WTC11 (cell line): ENCODE results near the gene NPY2R. TPM values are rescaled to one million over a fixed set of nuclear protein-coding genes. Genes with fewer than 3 reads are reported as not detected.

Source experiments
- ATAC-seq: fragments of 200-7000 bp; cut with Tn5 transposase; 2 replicates; pipeline ENCODE4 v1.10.0; 2021; ENCODE audit warnings: mild to moderate bottlenecking, moderate library complexity
- CTCF ChIA-PET: fragments of 300-600 bp; sonication (Branson Sonifier 250); formaldehyde crosslinking; loops from one replicate; lab custom pipeline; 2021; ENCODE audit warnings: antibody characterized with exemption; lab: Charles Lee
- POLR2A ChIA-PET: fragments of 350-600 bp; sonication (Branson Sonifier 250); formaldehyde crosslinking; loops from one replicate; lab custom pipeline; 2021; ENCODE audit warnings: antibody characterized with exemption; lab: Charles Lee
- DNase-seq: peaks from one replicate; pipeline ENCODE4 v3.0.0; 2021; ENCODE audit warnings: low spot score
- H3K27ac Mint-ChIP-seq: 2 replicates; pipeline ENCODE4 v1.8.0; 2021; ENCODE audit warnings: mixed read lengths
- H3K27me3 Mint-ChIP-seq: 2 replicates; pipeline ENCODE4 v1.8.0; 2021; ENCODE audit warnings: low read depth, mild to moderate bottlenecking, moderate library complexity, mixed read lengths
- H3K36me3 Mint-ChIP-seq: 2 replicates; pipeline ENCODE4 v1.8.0; 2021; ENCODE audit warnings: mixed read lengths
- H3K4me1 Mint-ChIP-seq: 2 replicates; pipeline ENCODE4 v1.8.0; 2022; ENCODE audit warnings: mixed read lengths
- H3K4me3 Mint-ChIP-seq: 2 replicates; pipeline ENCODE4 v1.8.0; 2021; ENCODE audit warnings: mild to moderate bottlenecking, moderate library complexity, mixed read lengths
- H3K9me3 Mint-ChIP-seq: 2 replicates; pipeline ENCODE4 v1.8.0; 2021; ENCODE audit warnings: mixed read lengths
- CREM ChIP-seq: sonication (generic); formaldehyde crosslinking; IDR thresholded peaks from 2 replicates; pipeline ENCODE4 v1.8.1; 2022; ENCODE audit warnings: mild to moderate bottlenecking, missing genetic modification reagents, moderate library complexity
- ESRRA ChIP-seq: sonication (generic); formaldehyde crosslinking; IDR thresholded peaks from 2 replicates; pipeline ENCODE4 v1.8.1; 2022; ENCODE audit warnings: mild to moderate bottlenecking, missing genetic modification reagents, borderline replicate concordance
- FOXK1 ChIP-seq: sonication (generic); formaldehyde crosslinking; IDR thresholded peaks from 2 replicates; pipeline ENCODE4 v1.8.0; 2022; ENCODE audit warnings: mild to moderate bottlenecking, moderate library complexity, missing genetic modification reagents
- GRHL2 ChIP-seq: fragments of 250-450 bp; sonication (Bioruptor Pico); IDR thresholded peaks from 2 replicates; pipeline ENCODE4 v1.8.0; 2022; ENCODE audit warnings: mild to moderate bottlenecking, moderate library complexity; ENCODE audit not compliant: insufficient replicate concordance, severe bottlenecking
- HMGA2 ChIP-seq: fragments of 250-450 bp; sonication (Bioruptor Pico); IDR thresholded peaks from 2 replicates; pipeline ENCODE4 v1.4.0; 2021; ENCODE audit warnings: mild to moderate bottlenecking, moderate library complexity
- IRF2 ChIP-seq: sonication (generic); formaldehyde crosslinking; IDR thresholded peaks from 2 replicates; pipeline ENCODE4 v1.8.0; 2022; ENCODE audit warnings: low read depth, missing genetic modification reagents, borderline replicate concordance
- NFATC4 ChIP-seq: fragments of 250-450 bp; sonication (Bioruptor Pico); IDR thresholded peaks from 2 replicates; pipeline ENCODE4 v1.9.0; 2021; ENCODE audit warnings: mild to moderate bottlenecking
- NFYB ChIP-seq: sonication (generic); formaldehyde crosslinking; conservative IDR thresholded peaks from 2 replicates; pipeline ENCODE4 v1.8.0; 2022; ENCODE audit warnings: low read depth, missing genetic modification reagents
- NR2C2 ChIP-seq: sonication (generic); formaldehyde crosslinking; IDR thresholded peaks from 2 replicates; pipeline ENCODE4 v1.8.0; 2022; ENCODE audit warnings: mild to moderate bottlenecking, missing genetic modification reagents
- OVOL2 ChIP-seq: fragments of 250-450 bp; sonication (Bioruptor Pico); IDR thresholded peaks from 2 replicates; pipeline ENCODE4 v1.9.0; 2021; ENCODE audit warnings: mild to moderate bottlenecking, borderline replicate concordance
- RELA ChIP-seq: sonication (generic); formaldehyde crosslinking; IDR thresholded peaks from 2 replicates; pipeline ENCODE4 v1.8.1; 2022; ENCODE audit warnings: missing genetic modification reagents, mild to moderate bottlenecking, borderline replicate concordance
- TCF7 ChIP-seq: sonication (generic); formaldehyde crosslinking; IDR thresholded peaks from 2 replicates; pipeline ENCODE4 v1.8.0; 2022; ENCODE audit warnings: mild to moderate bottlenecking, low read depth, missing genetic modification reagents, moderate library complexity
- TEAD1 ChIP-seq: sonication (generic); formaldehyde crosslinking; IDR thresholded peaks from 2 replicates; pipeline ENCODE4 v1.8.0; 2022; ENCODE audit warnings: mild to moderate bottlenecking, missing genetic modification reagents
- ZBTB21 ChIP-seq: sonication (generic); formaldehyde crosslinking; IDR thresholded peaks from 2 replicates; pipeline ENCODE4 v1.8.1; 2023; ENCODE audit warnings: mild to moderate bottlenecking, missing genetic modification reagents, borderline replicate concordance
- ZNF263 ChIP-seq: sonication (generic); formaldehyde crosslinking; IDR thresholded peaks from 2 replicates; pipeline ENCODE4 v1.8.1; 2022; ENCODE audit warnings: low read depth, mild to moderate bottlenecking, moderate library complexity, missing genetic modification reagents
- ZNF532 ChIP-seq: fragments of 250-450 bp; sonication (Bioruptor Pico); IDR thresholded peaks from 2 replicates; pipeline ENCODE4 v1.9.0; 2021; ENCODE audit warnings: mild to moderate bottlenecking, borderline replicate concordance
- total RNA-seq: library from RNA; stranded (reverse); gene quantifications from 3 replicates; pipeline ENCODE4 v1.2.3, GENCODE V29; 2021
- TF ChIP-seq, protein P1 (sequence below): sonication (generic); formaldehyde crosslinking; IDR thresholded peaks from 2 replicates; pipeline ENCODE4 v1.8.1; 2022; ENCODE audit warnings: missing genetic modification reagents, borderline replicate concordance
- TF ChIP-seq, protein P2 (sequence below): fragments of 250-450 bp; sonication (Bioruptor Pico); IDR thresholded peaks from 2 replicates; pipeline ENCODE4 v1.9.0; 2021; ENCODE audit warnings: mild to moderate bottlenecking
- TF ChIP-seq, protein P3 (sequence below): fragments of 250-450 bp; sonication (Bioruptor Pico); IDR thresholded peaks from 2 replicates; pipeline ENCODE4 v1.9.0; 2021; ENCODE audit warnings: moderate library complexity, mild to moderate bottlenecking, inconsistent platforms, borderline replicate concordance
- TF ChIP-seq, protein P4 (sequence below): fragments of 250-450 bp; sonication (Bioruptor Pico); conservative IDR thresholded peaks from 2 replicates; pipeline ENCODE4 v1.9.0; 2021; ENCODE audit warnings: mild to moderate bottlenecking
- TF ChIP-seq, protein P5 (sequence below): sonication (generic); formaldehyde crosslinking; IDR thresholded peaks from 2 replicates; pipeline ENCODE4 v1.8.1; 2023; ENCODE audit warnings: mild to moderate bottlenecking, missing genetic modification reagents, moderate library complexity

The NPY2R gene
- total RNA-seq, 1 experiment from 2014 or later, result 0.48 TPM

DNA sequence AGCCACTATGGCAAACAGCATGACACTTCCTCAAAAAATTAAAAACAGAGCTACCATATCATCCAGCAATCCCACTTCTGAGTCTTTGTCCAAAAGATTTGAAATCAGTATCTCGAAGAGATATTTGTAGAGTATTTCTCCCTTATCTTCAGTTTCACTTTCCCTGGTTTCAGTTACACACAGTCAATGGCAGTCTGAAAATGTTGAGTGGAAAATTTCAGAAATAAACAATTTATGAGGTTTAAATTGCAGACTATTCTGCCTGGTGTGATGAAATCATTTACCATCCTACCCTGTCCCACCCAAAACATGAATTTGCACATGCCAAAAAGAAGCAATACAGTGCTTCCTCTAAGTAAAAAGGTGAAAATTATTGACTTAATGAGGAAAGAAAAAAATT, 43.9 kb downstream of the NPY2R start (continued):
- TF ChIP-seq, protein P1, sequence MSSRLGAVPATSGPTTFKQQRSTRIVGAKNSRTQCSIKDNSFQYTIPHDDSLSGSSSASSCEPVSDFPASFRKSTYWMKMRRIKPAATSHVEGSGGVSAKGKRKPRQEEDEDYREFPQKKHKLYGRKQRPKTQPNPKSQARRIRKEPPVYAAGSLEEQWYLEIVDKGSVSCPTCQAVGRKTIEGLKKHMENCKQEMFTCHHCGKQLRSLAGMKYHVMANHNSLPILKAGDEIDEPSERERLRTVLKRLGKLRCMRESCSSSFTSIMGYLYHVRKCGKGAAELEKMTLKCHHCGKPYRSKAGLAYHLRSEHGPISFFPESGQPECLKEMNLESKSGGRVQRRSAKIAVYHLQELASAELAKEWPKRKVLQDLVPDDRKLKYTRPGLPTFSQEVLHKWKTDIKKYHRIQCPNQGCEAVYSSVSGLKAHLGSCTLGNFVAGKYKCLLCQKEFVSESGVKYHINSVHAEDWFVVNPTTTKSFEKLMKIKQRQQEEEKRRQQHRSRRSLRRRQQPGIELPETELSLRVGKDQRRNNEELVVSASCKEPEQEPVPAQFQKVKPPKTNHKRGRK (CRISPR knock-in tag), result no peak
- TF ChIP-seq ZNF263 (CRISPR knock-in tag) (no peak), NFYB (no peak), IRF2 (CRISPR knock-in tag) (no peak), GRHL2 (no peak), TCF7 (CRISPR knock-in tag) (no peak)

DNA sequence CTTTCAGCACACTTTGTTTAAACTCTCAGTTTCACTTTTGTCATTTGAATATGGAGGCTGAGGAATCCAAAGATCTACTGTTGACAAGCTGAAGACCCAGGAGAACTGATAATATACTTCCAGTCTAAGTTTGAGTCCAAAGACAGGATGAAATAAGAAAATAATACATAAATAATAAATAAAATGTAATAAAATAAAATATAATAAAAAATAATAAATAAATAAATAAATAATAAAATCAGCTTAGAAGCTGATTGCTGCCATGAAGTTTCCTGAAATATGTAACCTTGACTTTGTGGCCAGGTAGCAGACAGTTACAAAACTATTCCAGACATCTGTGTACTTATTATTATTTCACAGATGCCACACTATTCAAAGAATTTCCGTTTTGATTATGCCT, 55.0 kb downstream of the NPY2R start:
- Mint-ChIP-seq H3K9me3 (no peaks in the 10 kb centered on the region), H3K4me1 (no peaks in the 10 kb centered on the region), H3K36me3 (no peaks in the 10 kb centered on the region), H3K27me3 (no peaks in the 10 kb centered on the region), H3K27ac (no peak overlapping the region), H3K4me3 (no peak overlapping the region)
- ChIA-PET POLR2A (no interaction called here), CTCF (no interaction called here)
- ATAC-seq (no peak), DNase-seq (no peak)
- TF ChIP-seq NR2C2 (no peak), HMGA2 (CRISPR knock-in tag) (peak; percentile 95)

DNA sequence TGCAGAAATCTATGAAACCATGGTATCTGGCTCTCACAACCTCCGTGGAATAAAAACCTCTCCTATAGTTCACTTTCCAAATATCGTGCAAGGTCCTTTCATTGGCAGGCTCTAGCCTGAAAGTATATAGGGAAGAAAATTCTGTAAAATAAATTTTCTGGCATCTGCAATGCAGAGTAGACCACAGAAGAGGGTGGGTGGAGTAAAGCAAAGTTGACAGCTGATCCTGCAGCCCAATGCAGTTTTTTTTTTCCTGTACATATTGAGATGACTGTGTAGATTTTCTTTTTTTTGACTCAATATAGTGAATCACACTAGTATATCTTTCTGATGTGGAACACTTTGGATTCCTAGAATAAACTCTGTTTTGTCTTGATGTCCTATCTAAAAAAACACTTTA, 56.7 kb downstream of the NPY2R start:
- ChIA-PET CTCF (no interaction called here), POLR2A (no interaction called here)

More for the DNA sequence above, 56.7 kb downstream of the NPY2R start:
- Mint-ChIP-seq H3K4me3 (no peak overlapping the region), H3K4me1 (no peaks in the 10 kb centered on the region), H3K36me3 (no peaks in the 10 kb centered on the region), H3K27me3 (no peaks in the 10 kb centered on the region), H3K9me3 (no peaks in the 10 kb centered on the region), H3K27ac (no peak overlapping the region)
- no peak for TF ChIP-seq FOXK1 (CRISPR knock-in tag)
- TF ChIP-seq ESRRA, result no peak
- TF ChIP-seq RELA, result no peak
- TF ChIP-seq, protein P2, sequence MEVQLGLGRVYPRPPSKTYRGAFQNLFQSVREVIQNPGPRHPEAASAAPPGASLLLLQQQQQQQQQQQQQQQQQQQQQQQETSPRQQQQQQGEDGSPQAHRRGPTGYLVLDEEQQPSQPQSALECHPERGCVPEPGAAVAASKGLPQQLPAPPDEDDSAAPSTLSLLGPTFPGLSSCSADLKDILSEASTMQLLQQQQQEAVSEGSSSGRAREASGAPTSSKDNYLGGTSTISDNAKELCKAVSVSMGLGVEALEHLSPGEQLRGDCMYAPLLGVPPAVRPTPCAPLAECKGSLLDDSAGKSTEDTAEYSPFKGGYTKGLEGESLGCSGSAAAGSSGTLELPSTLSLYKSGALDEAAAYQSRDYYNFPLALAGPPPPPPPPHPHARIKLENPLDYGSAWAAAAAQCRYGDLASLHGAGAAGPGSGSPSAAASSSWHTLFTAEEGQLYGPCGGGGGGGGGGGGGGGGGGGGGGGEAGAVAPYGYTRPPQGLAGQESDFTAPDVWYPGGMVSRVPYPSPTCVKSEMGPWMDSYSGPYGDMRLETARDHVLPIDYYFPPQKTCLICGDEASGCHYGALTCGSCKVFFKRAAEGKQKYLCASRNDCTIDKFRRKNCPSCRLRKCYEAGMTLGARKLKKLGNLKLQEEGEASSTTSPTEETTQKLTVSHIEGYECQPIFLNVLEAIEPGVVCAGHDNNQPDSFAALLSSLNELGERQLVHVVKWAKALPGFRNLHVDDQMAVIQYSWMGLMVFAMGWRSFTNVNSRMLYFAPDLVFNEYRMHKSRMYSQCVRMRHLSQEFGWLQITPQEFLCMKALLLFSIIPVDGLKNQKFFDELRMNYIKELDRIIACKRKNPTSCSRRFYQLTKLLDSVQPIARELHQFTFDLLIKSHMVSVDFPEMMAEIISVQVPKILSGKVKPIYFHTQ (CRISPR knock-in tag), result no peak
- TF ChIP-seq ZNF532 (CRISPR knock-in tag), result no peak
- TF ChIP-seq, protein P3, sequence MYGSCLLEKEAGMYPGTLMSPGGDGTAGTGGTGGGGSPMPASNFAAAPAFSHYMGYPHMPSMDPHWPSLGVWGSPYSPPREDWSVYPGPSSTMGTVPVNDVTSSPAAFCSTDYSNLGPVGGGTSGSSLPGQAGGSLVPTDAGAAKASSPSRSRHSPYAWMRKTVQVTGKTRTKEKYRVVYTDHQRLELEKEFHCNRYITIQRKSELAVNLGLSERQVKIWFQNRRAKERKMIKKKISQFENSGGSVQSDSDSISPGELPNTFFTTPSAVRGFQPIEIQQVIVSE (CRISPR knock-in tag), result no peak
- no peak for TF ChIP-seq OVOL2 (CRISPR knock-in tag)
- no peak for TF ChIP-seq CREM (CRISPR knock-in tag)
- no peak for TF ChIP-seq ZBTB21 (CRISPR knock-in tag)
- no peak for TF ChIP-seq NFATC4 (CRISPR knock-in tag)
- no peak for TF ChIP-seq NR2C2
- TF ChIP-seq TEAD1, result no peak
- TF ChIP-seq, protein P4, sequence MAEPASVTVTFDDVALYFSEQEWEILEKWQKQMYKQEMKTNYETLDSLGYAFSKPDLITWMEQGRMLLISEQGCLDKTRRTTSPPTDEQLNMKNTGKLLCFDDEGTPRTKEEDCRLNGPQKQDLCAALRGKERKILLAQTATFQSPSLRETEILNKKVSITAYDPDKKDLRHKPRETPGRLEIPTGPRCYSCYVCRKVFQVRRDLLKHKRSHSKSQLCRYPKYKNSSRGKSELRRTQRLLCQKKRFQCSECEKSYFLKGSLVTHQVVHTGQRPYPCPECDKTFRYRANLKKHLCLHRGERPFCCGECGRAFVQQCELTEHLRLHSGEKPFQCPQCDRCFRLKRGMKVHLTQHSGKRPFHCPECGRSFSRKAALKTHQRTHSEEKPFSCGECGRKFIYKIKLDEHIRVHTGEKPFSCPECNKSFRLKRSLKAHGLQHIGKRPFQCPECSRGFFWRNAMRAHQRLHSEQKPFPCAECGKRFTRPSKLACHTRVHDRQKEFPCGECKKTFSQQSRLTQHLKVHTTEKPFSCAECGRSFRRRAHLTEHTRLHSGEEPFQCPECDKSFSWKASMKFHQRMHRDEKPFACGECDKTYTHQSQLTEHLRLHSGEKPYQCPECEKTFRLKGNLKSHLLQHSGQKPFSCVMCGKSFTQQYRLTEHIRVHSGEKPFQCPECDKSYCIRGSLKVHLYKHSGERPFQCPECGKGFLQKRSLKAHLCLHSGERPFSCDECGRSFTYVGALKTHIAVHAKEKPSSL, result no peak
- TF ChIP-seq, protein P5, sequence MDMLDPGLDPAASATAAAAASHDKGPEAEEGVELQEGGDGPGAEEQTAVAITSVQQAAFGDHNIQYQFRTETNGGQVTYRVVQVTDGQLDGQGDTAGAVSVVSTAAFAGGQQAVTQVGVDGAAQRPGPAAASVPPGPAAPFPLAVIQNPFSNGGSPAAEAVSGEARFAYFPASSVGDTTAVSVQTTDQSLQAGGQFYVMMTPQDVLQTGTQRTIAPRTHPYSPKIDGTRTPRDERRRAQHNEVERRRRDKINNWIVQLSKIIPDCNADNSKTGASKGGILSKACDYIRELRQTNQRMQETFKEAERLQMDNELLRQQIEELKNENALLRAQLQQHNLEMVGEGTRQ, result no peak
- no peak for DNase-seq
- ATAC-seq, result no peak
